ENCODE data around the gene GMPPA.

GMPPA gene

DNA sequence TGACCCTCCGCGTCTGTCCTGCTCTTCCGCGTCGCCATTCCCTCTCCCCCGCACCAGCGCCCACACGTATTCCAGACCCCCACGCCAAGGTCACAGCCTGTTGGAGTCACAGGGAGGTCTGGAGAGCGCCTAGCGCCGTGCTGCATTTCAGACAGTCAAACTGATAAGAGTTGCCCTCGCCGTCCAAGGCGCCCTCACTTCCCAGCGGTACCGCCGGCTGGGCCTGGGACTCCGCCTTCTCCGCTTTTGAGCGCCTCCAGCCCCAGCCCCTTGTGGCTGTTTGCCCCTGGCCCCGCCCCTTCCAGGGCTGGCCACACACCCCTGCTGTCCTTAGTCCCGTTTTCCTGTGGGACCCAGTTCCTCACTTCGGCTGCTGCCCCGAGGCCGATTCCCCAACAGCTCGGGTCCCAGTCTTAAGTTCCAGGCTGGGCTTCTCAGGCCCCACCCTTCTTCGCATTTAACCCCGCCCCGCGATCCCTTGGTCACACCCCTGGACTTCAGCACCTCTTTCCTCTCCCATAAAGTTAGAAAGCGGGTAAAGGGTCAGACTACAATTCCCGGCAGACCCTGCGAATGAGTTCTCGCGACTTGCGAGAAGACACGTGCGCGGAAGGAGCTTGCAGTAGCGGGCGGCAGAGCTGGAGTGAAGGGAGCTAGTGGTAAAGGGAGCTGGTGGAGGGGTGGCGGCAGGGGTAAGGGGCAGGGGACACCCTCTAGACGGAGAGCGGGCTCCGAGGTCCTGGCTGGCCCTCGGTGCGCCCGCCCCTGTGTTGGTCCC is at the start of gene GMPPA:
GMPPA (plus strand) TSS at position 612 of the 778 bp plus-strand sequence. CDS start 1,085 bp downstream, outside the sequence.
- DNase-seq: peak; percentile 96

- DNase-seq: no peak
Observed at GRCh38 chr2:219449609-219450008, 49.1 kb upstream of the GMPPA start.

DNA sequence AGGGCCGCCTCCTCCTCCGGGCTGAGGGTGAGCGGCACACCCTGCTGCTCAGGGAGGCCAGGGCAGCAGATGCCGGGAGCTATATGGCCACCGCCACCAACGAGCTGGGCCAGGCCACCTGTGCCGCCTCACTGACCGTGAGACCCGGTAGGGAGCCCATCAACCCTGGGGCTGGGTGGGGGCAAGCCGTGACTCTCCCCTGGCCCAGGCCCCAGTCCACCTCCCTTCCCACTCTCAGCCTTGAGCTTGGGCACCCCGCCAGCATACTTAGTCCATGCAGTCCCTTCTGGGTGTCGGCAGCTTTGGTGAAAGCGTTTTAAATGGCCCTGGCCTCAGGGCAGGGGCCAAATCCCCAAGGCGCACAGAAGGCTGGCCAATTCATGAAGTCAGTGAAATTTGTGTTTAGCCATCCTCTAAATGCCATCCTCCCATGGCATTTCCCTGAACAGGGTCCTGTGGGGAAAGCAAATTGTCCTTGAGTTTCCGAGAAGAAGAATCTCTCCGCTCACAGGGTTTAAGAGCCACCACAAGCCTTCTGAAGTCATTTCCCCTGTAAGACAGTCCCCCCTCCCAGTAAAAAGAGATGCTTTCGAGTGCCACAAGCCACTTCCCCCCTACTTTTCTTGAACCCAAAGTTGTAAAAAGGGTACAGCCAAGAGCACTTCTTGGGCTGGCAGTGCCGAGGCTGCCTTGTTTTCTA is 46.9 kb upstream of the GMPPA start:
- no peak for DNase-seq

DNA sequence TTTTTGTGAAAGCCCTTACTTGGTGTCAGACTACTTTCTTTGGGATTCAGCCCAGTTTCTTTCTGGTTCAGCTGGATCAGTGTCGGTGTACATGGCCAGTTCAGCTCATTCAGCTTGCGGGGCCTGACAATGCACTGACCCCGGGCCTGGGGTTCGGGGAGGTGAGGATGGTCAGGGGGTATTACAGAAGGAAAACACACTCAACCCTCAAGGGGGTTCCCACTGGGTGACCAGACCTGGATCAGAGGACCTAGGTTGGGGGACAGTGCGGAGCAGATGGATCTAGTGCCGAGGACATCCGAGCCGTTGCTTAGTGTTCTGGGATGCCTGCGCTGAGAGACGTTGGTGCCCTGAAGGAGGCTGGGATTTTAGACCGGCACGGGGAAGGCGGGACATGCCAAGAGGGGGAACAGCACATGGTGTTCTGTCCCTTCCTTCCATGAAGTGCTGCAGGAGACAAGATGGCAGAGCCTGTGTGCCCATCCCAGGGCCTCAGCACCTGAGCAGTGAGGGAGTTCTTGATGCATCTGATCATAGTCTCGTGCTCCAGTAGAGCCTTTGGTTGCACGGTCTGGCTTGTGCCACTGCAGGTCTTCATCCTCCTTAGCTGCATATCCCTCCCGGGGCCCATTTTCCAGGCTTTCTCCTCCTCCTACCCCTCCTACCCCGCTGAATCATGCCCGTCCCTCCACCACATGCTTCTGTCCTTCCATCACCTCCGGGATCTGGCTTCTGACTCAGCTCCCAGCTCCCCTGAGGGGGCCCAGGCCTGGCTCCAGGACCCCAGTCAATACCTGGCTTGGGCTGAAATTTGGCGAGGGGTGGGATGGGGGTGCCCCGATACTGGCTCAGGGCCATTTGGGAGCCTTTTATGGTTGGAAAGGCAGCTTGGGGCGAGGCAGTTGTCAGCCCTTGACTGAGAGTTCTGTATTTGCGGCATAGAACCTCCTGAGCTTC is 46.1 kb upstream of the GMPPA start:
- no peak for DNase-seq

GRCh38 chr2:219453671-219454590 is 44.8 kb upstream of the GMPPA start:
- no peak for DNase-seq

- no peak for DNase-seq
Observed at GRCh38 chr2:219455581-219455980, 43.1 kb upstream of the GMPPA start.

- no peak for DNase-seq
Observed at GRCh38 chr2:219457784-219458369, 40.8 kb upstream of the GMPPA start.

DNA sequence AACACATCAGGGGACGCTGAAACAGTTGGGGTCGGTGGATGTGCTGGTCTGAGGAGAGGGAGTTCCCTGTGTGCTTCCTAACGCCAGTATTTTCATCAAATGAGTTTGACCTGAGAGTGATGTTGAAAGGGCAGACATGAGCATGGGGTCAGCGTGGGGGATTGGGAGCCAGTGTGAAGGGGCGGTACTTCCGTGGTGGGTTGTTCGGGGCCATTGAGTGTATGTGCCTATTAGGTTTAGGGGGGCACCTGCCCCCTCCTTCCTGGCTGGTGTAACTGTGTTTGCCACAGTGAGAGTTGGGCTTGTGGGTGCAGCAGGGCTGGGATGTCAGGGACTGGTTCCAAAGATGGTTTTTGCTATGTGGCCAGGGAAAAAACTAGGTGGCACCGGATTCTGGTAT is 39.7 kb upstream of the GMPPA start:
- no peak for DNase-seq

DNA sequence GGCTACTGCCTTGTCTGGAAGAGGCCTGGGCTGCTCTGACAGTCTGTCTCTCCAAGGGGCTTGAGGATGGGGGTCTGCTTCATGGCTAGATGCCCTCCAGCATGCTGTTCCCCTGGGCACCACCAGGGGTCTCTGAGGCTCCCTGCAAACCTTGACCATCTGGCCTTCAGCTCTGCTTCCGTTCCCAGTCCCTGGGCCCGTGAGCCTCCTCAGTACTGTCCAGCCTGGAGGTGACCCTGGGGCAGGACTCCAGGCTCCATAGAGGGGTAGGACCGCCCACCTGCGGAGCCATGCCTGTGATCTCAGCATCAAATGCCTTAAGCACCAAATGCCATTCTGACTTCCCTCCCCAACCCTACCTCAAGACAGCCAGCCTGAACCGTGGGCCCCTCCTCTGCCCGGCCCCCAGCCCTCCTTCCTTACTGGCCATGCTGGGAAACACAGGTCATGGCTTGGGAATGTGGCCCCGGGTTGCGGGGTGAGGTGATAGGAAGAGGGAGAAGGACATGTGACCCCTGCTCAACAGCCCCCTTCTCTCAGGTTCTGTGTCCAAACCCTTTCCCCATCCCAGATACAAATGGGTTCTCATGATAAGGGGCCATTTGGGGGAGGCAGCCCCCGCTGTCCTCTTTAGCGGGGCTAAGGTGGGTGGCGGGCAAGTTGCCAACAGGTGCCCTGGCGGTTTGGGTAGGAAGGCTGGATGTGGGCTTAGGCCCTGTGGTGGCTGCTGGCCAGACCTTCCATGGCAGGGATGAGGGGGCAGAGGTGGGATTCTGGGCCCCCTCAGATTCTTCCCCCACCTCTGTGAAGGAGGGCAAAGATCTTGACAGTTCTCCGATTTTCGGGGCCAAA is 39.0 kb upstream of the GMPPA start:
- peak; percentile 21 to 29 for DNase-seq

GRCh38 chr2:219460424-219460926 is 38.2 kb upstream of the GMPPA start:
- no peak for DNase-seq

DNA sequence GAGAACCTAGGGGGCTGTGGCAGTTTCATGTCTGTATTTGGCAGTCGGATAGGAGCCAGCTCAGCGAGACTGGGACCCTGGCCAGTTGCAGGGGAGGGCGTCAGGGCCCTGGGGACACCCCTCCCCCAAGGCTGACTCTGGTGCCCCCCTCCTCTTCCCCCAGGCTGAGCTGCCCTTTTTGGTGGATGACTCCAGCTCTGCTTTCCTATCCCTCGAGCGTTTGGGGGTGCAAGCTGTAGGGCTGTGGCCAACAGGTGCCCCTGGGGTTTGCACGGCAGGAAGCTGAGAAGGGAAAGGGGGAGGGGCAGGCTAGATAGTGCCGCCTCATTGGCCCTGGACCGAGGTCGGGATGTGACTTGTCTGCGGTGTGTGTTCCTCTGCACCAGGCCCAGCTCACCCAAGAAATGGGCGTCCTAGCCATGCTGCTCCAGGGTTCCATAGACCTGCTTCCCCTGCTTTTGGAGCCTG is 37.6 kb upstream of the GMPPA start:
- DNase-seq: no peak

GRCh38 chr2:219461669-219462068 is 37.0 kb upstream of the GMPPA start:
- DNase-seq: no peak

DNA sequence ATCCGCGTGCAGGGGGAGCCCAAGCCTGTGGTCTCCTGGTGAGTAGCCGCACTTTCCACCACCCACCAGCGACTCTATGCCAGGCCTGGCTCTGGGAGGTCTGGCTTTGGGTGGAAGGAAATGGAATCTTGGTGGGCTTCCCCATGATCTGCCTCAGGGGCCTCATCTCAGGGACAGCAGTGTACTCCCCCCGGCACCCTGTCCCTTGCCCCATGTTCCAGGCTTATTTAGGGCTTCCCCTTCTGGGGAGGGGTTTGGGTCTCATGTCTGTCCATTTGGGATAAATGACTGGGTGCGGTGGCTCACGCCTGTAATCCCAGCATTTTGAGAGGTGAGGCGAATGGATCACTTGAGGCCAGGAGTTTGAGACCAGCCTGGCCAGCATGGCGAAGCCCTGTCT is 36.3 kb upstream of the GMPPA start:
- no peak for DNase-seq

DNA sequence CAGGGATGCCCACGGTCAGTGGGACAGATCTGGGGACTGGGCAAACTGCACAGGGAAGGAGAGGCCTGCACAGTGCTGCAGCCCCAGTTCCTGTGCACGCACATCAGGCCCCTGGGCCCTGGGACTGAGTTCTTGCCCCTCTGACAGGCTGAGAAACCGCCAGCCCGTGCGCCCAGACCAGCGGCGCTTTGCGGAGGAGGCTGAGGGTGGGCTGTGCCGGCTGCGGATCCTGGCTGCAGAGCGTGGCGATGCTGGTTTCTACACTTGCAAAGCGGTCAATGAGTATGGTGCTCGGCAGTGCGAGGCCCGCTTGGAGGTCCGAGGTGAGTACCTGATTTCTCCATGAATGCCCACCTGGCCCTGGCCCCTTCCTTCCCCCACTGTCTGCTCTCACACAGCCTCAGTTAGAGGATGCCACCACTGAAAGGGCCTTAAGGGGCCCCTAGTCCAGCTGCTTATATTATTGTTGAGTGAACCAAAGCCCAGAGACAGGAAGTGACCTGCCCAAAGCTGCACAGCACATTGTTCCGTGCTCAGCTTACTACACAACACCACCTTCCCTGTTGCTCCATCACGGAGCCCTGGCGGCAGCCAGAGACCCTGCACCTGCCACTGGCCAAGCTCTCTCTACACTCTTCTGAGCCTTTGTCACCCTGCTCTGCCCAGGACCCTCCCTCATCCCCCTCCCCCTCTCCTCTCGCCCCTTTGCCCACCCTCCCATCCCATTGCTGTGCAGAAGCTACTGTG is 34.2 kb upstream of the GMPPA start:
- DNase-seq: no peak

DNA sequence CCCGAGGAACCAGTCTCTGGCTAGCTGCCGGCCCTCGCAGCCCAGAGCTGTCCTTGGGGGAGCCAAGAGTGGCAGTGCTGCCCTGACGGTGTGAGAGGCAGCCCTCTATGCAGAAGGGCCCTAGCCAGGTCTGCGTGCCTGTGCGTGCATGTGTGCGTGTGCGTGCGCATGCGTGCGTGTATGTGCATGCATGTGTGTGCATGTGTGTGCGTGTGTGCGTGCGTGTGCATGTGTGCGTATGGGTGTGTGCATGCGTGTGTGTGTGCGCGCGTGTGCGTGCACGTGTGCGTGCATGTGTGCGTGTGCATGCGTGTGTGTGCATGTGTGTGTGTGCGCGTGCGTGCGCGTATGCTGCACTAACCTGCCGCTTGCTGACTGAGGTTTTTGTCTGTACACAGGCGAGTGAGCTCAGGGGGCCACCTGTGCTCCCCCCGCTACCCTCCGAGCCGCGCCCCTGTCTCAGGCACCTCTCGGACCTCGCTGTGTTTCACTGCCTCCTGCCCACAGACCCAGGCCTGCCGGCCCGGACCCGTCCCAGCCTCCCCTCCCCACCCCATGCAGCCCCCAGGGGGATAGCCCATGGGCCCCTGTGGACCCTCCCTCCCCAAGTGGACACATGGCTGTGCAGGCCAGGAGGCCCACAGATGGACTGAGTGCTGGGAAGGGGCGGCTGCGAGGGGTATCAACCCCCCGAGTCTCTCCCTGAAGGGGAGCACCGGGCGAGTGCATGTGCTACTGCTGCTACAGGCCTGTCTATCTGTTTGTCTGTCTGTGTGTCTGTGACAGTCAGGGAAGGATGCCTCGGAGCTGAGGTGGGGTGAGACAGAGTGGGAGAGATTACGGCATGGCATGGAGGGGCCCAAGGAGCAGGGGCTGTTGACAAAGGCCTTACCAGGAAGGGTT is 32.8 kb upstream of the GMPPA start:
- DNase-seq: no peak

GRCh38 chr2:219466816-219467735 is 31.6 kb upstream of the GMPPA start:
- DNase-seq: no peak

GRCh38 chr2:219467736-219468075 is 31.0 kb upstream of the GMPPA start:
- DNase-seq: no peak
